ENCODE results near the gene NEK10.

Gene NEK10

GRCh38 chr3:27090275-27091041 is 278.7 kb downstream of the NEK10 start:
- no peak for DNase-seq

- no peak for DNase-seq
Measured at GRCh38 chr3:27089645-27090044, 279.5 kb downstream of the NEK10 start.

- no peak for DNase-seq
Measured at GRCh38 chr3:27089068-27089467, 280.1 kb downstream of the NEK10 start.

- DNase-seq, result no peak
Measured at GRCh38 chr3:27085829-27086730, 283.1 kb downstream of the NEK10 start.

- DNase-seq, result no peak
Measured at GRCh38 chr3:27081992-27082607, 287.1 kb downstream of the NEK10 start.

GRCh38 chr3:27081566-27081965 is 287.6 kb downstream of the NEK10 start:
- DNase-seq, result no peak

- DNase-seq, result no peak
Measured at GRCh38 chr3:27080258-27080525, 289.0 kb downstream of the NEK10 start.

- peak; percentile 32 for DNase-seq
Measured at GRCh38 chr3:27079427-27080257, 289.5 kb downstream of the NEK10 start.

- no peak for DNase-seq
Measured at GRCh38 chr3:27078246-27078913, 290.8 kb downstream of the NEK10 start.

GRCh38 chr3:27076815-27077630 is 292.2 kb downstream of the NEK10 start:
- no peak for DNase-seq

GRCh38 chr3:27074914-27075313 is 294.3 kb downstream of the NEK10 start:
- no peak for DNase-seq

- DNase-seq, result no peak
Measured at GRCh38 chr3:27073912-27074311, 295.3 kb downstream of the NEK10 start.

GRCh38 chr3:27072810-27073651 is 296.2 kb downstream of the NEK10 start:
- no peak for DNase-seq

GRCh38 chr3:27060336-27060735 is 308.8 kb downstream of the NEK10 start:
- DNase-seq, result no peak

All from NCI-H446 treated with DMSO at 0.1 percent for 48 hours (cell line).